GM12865 (cell line): ENCODE results near the gene RASA1.

Source experiments
- DNase-seq: peaks from one replicate; pipeline ENCODE4 v3.0.0; 2010; ENCODE audit warnings: low read depth
- H3K4me3 ChIP-seq: 2 replicates; pipeline ENCODE4 v1.5.1; 2011; ENCODE audit warnings: mild to moderate bottlenecking, low read depth, low read length, control low read depth
- CTCF ChIP-seq: IDR thresholded peaks from 2 replicates; pipeline ENCODE4 v1.5.1; 2011; ENCODE audit warnings: low read length, control low read depth, low read depth, inconsistent platforms; ENCODE audit not compliant: insufficient read depth; ENCODE audit errors: missing control alignments

The RASA1 gene

GRCh38 chr5:87390075-87390474 is 122.4 kb downstream of the RASA1 start:
- DNase-seq, result peak; percentile 39
- no peak overlapping the region for H3K4me3 ChIP-seq
- no peak for TF ChIP-seq CTCF

GRCh38 chr5:87390576-87391199 is 123.0 kb downstream of the RASA1 start:
- H3K4me3 ChIP-seq, result no peak overlapping the region
- no peak for DNase-seq
- no peak for TF ChIP-seq CTCF

DNA sequence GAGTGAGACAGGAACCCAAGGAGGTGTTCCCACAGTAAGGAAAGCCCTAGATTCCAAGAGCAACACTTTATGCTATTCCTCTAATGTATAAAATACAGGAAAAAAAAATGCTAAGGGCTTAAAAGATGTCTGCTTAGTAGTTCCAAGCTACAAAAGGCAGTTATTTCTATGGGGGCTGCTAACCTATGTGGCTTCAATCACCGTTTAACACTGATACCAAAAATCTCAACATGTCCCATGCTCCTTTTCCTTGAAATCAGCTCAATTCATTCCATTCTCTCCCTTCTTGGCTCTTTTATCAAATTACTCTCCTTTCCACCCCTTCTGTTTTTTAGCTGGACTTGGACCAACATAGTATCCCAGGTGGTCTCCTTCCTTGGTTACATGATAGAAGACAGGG is 124.5 kb downstream of the RASA1 start:
- no peak for TF ChIP-seq CTCF
- DNase-seq, result no peak
- no peak overlapping the region for H3K4me3 ChIP-seq

- no peak for TF ChIP-seq CTCF
Observed at GRCh38 chr5:87392801-87393200, 125.1 kb downstream of the RASA1 start.

DNA sequence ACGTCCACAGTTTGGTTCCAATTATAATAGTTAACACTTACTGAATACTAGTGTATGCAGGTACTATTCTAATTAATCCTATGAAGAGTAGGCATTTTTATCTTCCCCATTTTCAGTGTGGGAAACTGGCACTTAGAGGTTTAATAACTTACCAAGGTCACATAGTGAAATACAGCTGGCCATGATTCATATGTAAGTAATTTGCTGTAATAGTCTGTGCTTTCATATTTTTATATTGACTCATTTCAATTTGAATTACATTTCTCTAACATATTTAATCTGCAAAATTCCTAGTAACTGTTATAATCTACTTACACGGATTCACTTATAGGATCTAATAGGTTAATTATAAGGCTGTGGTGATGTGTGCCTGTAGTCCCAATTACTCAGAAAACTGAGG is 125.6 kb downstream of the RASA1 start:
- TF ChIP-seq CTCF, result no peak
- DNase-seq, result no peak
- no peak overlapping the region for H3K4me3 ChIP-seq

More at GRCh38 chr5:87392801-87393200, 125.1 kb downstream of the RASA1 start:
- H3K4me3 ChIP-seq, result no peak overlapping the region
- no peak for DNase-seq

GRCh38 chr5:87394411-87395165 is 126.9 kb downstream of the RASA1 start:
- no peak overlapping the region for H3K4me3 ChIP-seq
- no peak for DNase-seq
- TF ChIP-seq CTCF, result no peak
